HG03139 (cell line): Measurements from ENCODE around the gene OR4A16.

ENCODE experiments used
- ATAC-seq: cut with Tn5 transposase; IDR thresholded peaks from one replicate; pipeline ENCODE4 v1.9.1; 2021; ENCODE audit not compliant: unreplicated experiment

OR4A16 gene, protein sequence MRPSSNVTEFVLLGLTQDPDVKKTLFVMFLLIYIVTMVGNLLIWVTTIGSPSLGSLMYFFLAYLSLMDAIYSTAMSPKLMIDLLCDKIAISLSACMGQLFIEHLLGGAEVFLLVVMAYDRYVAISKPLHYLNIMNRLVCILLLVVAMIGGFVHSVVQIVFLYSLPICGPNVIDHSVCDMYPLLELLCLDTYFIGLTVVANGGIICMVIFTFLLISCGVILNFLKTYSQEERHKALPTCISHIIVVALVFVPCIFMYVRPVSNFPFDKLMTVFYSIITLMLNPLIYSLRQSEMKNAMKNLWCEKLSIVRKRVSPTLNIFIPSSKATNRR

DNA sequence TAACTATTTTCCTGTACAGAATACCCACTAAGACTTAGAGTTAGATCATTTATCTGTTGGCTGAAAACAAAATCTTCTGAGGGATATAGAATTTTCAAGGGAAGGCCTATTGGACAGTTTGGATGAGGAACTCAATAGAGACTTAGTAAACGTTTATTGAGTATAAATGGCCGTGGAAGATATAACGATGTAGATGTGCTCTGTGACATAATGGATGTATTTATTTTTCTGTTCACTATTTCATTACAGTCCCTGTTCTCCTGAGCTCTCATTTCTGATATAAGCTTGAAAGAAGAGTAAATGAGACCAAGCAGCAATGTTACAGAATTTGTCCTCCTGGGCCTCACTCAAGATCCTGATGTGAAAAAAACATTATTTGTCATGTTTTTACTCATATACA is at the start of gene OR4A16:
TSS of gene OR4A16 (plus strand) at position 301 of the 400 bp plus-strand sequence. CDS start at position 301, 0 bp downstream.
- ATAC-seq: no peak

DNA sequence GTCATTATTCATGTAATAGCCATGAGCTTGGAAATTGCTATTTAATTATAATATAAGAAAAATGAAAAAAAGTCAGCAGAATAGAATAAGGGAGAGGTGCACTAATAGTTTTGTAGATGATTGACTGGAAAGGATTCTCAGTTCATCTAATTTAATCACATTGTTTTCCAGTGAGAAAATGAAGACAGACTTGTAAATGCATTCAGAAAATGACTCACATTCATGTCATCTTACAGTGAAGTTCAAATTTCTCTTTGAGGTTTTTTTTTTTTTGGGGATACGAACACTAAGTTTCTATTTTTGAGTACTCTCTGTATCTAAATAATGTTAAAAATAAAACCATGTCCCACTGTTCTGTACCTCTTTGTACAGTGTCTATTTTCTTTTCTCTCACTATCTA is 18.5 kb upstream of the OR4A16 start:
- no peak for ATAC-seq

DNA sequence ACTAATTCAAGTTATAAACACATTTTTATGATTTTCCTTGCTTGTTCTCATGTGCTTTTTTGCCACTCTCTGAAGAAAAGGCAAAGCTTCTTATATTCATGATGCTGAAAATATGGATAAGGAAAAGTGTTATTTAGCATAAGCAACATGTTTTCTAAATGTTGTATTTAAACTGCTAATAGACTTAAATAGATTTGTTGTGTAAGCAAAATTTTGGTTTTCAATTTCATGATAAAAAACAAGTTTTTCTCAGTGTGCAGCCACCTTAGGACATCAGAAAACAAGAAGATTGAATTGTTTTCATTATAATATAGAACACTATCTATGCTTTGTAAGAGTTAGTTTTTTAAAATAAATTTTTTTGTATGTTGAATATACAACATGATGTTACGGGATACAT is 2.3 kb downstream of the OR4A16 start:
- no peak for ATAC-seq

DNA sequence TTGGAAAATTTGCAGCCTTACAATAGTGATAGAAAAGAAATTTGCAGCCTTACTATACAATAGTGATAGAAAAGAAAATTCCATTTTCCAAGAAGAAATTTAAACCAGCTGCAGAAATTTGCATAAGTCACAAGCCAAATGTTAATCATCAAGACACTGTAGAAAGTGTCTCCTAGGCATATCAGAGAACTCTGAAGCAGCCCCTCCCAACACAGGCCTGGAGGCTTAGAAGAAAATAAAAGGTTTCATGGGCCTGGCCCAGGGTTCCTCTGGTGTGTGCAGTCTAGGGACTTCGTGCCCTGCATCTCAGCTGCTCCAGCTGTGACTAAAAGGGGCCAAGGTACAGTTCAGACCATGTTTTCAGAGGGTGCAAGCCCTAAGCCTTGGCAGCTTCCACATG is 6.0 kb downstream of the OR4A16 start:
- ATAC-seq: no peak

DNA sequence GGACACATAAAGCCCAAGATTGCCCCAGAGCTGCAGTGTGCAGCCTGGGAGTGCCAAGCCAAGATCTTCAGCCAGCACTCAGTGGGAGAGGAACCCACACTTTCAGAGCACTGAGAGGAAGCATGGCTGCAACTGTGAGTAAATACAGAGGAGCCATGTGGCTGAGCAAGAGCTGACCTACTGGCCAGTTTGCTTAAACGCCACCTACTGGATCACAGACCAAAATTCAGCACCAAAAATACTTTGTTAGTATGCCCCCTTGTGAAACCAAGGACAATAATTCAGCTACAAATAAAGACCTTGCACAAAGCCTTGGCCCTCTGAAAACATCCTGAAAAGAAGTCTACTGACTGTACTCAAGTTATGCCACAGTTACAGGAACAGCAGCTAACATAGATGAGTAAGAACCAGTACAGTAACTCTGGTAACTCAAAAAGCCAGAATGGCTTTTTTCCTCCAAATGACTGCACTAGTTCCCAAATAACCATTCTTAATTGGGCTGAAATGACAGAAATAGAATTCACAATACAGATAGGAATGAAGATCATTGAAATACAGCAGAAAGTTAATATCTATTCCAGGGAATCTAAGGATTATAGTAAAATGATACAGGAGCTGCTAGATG is 14.7 kb downstream of the OR4A16 start:
- ATAC-seq: no peak

DNA sequence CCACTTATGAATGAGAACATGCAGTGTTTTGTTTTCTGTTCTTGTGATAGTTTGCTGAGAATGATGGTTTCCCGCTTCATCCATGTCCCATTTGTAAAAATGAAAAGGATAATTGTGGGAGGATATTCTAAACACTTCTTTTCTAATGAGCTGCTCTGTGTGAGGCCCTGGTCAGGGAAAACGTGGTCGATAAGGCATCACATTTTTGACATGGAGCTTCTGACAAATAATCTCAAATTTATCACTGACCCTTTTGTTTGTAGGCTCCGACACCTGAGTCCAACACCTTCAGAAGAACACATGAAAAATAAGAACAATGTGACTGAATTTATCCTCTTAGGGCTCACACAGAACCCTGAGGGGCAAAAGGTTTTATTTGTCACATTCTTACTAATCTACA is 24.7 kb downstream of the OR4A16 start, which contains the start of gene OR4A15:
TSS of gene OR4A15 (plus strand) at position 301 of the 400 bp plus-strand sequence. CDS start at position 301, 0 bp downstream.
- ATAC-seq: no peak
